HT1080 (cell line): Measurements from ENCODE around the gene FITM1. TPM values are rescaled to one million over a fixed set of nuclear protein-coding genes. Genes with fewer than 3 reads are reported as not detected.

Source experiments
- DNase-seq: peaks from one replicate; pipeline ENCODE4 v3.0.0-alpha.2; 2015; ENCODE audit warnings: low read depth
- small RNA-seq: library from RNA; depleted of rRNA; stranded (forward); fragments of <200 nt; gene quantifications from one replicate; pipeline ENCODE3, GENCODE V24; 2014
- total RNA-seq: library from RNA; depleted of rRNA; stranded (reverse); fragments of >200 nt; shearing (Covaris generic); gene quantifications from 2 replicates; pipeline ENCODE4 v1.2.3, GENCODE V29; 2014; rRNA removed

FITM1 gene
- total RNA-seq, 1 experiment from 2014 or later, result not detected

GRCh38 chr14:24179961-24180796 is 49.7 kb downstream of the FITM1 start:
- DNase-seq, result peak; percentile 28

GRCh38 chr14:24181371-24182077 is 51.1 kb downstream of the FITM1 start:
- DNase-seq, result no peak

Small RNA genes within 50 kb of the gene (small RNA-seq; reads per million reads assigned to genes)
- gene IPO4 (not detected), gene IRF9 (not detected), gene RNA5SP383 (0.14 reads per million)

Other genes with a start within 250 kb of the FITM1 start
- 36.9 and 37.4 TPM in 2 replicates for gene DHRS4, start 176.9 kb upstream of the FITM1 start, total RNA-seq
- 24.6 and 31.5 TPM in 2 replicates for gene DHRS4L2, start 141.7 kb upstream of the FITM1 start, total RNA-seq
- 0.07 and 0.11 TPM in 2 replicates for gene CARMIL3, start 78.7 kb upstream of the FITM1 start, total RNA-seq
- not detected in 2 replicates for gene CPNE6, start 59.1 kb upstream of the FITM1 start, total RNA-seq
- 27.1 and 29.3 TPM in 2 replicates for gene PCK2, start 36.3 kb upstream of the FITM1 start, total RNA-seq
- gene DCAF11, start 15.9 kb upstream of the FITM1 start, total RNA-seq, result 37.2 and 46.7 TPM in 2 replicates
- 1.3 and 4.4 TPM in 2 replicates for gene NRL, start 15.7 kb upstream of the FITM1 start, total RNA-seq
- gene PSME1, start 5.5 kb downstream of the FITM1 start, total RNA-seq, result 130 and 149 TPM in 2 replicates
- 30.2 and 32.2 TPM in 2 replicates for gene EMC9, start 10.9 kb downstream of the FITM1 start, total RNA-seq
- 224 and 243 TPM in 2 replicates for gene PSME2, start 16.0 kb downstream of the FITM1 start, total RNA-seq
- 57.7 and 69.8 TPM in 2 replicates for gene RNF31, start 16.8 kb downstream of the FITM1 start, total RNA-seq
- 5.0 and 7.8 TPM in 2 replicates for gene IRF9, start 30.6 kb downstream of the FITM1 start, total RNA-seq
- 0.53 and 1.0 TPM in 2 replicates for gene REC8, start 41.4 kb downstream of the FITM1 start, total RNA-seq
- gene IPO4, start 58.2 kb downstream of the FITM1 start, total RNA-seq, result 242 and 273 TPM in 2 replicates
- gene TM9SF1, start 64.8 kb downstream of the FITM1 start, total RNA-seq, result 54.0 and 68.3 TPM in 2 replicates
- 0.13 TPM in 1 of 2 replicates, not detected in the other for gene TSSK4, start 75.0 kb downstream of the FITM1 start, total RNA-seq
- 20.0 and 44.4 TPM in 2 replicates for gene CHMP4A, start 82.8 kb downstream of the FITM1 start, total RNA-seq
- 10.6 and 12.3 TPM in 2 replicates for gene MDP1, start 85.4 kb downstream of the FITM1 start, total RNA-seq
- gene NEDD8, start 101.7 kb downstream of the FITM1 start, total RNA-seq, result 307 and 368 TPM in 2 replicates
- 92.5 and 107 TPM in 2 replicates for gene GMPR2, start 102.3 kb downstream of the FITM1 start, total RNA-seq
- 47.2 and 52.4 TPM in 2 replicates for gene TINF2, start 112.0 kb downstream of the FITM1 start, total RNA-seq
- gene TGM1, start 132.5 kb downstream of the FITM1 start, total RNA-seq, result 0.76 and 1.4 TPM in 2 replicates
- gene RABGGTA, start 140.9 kb downstream of the FITM1 start, total RNA-seq, result 24.0 and 24.5 TPM in 2 replicates
- 6.0 and 6.9 TPM in 2 replicates for gene DHRS1, start 169.1 kb downstream of the FITM1 start, total RNA-seq
- 21.1 and 25.6 TPM in 2 replicates for gene NOP9, start 169.2 kb downstream of the FITM1 start, total RNA-seq
- 0.10 TPM in 1 of 2 replicates, not detected in the other for gene CIDEB, start 177.3 kb downstream of the FITM1 start, total RNA-seq
- 5.0 and 7.8 TPM in 2 replicates for gene LTB4R2, start 179.5 kb downstream of the FITM1 start, total RNA-seq
- 3.8 and 6.5 TPM in 2 replicates for gene LTB4R, start 180.8 kb downstream of the FITM1 start, total RNA-seq
- not detected in 2 replicates for gene ADCY4, start 204.4 kb downstream of the FITM1 start, total RNA-seq
- gene RIPK3, start 209.3 kb downstream of the FITM1 start, total RNA-seq, result 0.08 TPM in 1 of 2 replicates, not detected in the other
- 0.32 TPM in 1 of 2 replicates, not detected in the other for gene NFATC4, start 237.5 kb downstream of the FITM1 start, total RNA-seq